Measurements from ENCODE around the gene ADGRG4.

GRCh38 chrX:136336623-136337022 is 35.9 kb downstream of the ADGRG4 start:
- no peak for TF ChIP-seq POLR2A (IDR thresholded peaks at IDR 0.05)
- peak in 3 of 6 experiments; percentile 12 to 17 (median 16) for TF ChIP-seq CTCF (IDR thresholded peaks at IDR 0.05)
